ENCODE results near the gene MAPK8IP3. TPM values are rescaled to one million over a fixed set of nuclear protein-coding genes. Genes with fewer than 3 reads are reported as not detected.
"Not testable (repeated sequence)": the region's sequence is repeated elsewhere in the genome, so short reads cannot be mapped to it uniquely, and the experiment has no call there.

Gene MAPK8IP3
- polyA plus RNA-seq, 1 experiment: 22.5 TPM

- TF ChIP-seq CTCF (IDR thresholded peaks at IDR 0.05; ENCODE audit: insufficient read depth, low read depth, low read length): no peak
- CTCF ChIA-PET: interaction anchor here (0.9 kb wide), 1 partner anchor 9 kb away, joined by 3 read pairs; the partner anchor contains the start of gene MAPK8IP3
Measured at GRCh38 chr16:1696863-1697262, 9.1 kb upstream of the MAPK8IP3 start.

GRCh38 chr16:1698680-1699079, 7.3 kb upstream of the MAPK8IP3 start:
- TF ChIP-seq CTCF (IDR thresholded peaks at IDR 0.05; ENCODE audit: insufficient read depth, low read depth, low read length): no peak
- ChIA-PET CTCF (no interaction called here), POLR2A (no interaction called here)
- no peak for DNase-seq (ENCODE audit: low read depth)
- Histone ChIP-seq H3K36me3 (ENCODE audit: control insufficient read depth, insufficient read depth, low read length) (peaks cover 11% of the 10 kb centered on the region), H3K27me3 (ENCODE audit: control insufficient read depth, insufficient read depth, low read length) (no peaks in the 10 kb centered on the region), H3K4me3 (ENCODE audit: low read depth, low read length) (no peak overlapping the region)

More at GRCh38 chr16:1696863-1697262, 9.1 kb upstream of the MAPK8IP3 start:
- POLR2A ChIA-PET: no interaction called here
- H3K4me3 ChIP-seq (ENCODE audit: low read depth, low read length): no peak overlapping the region
- DNase-seq (ENCODE audit: low read depth): no peak
- H3K36me3 ChIP-seq (ENCODE audit: control insufficient read depth, insufficient read depth, low read length): peaks cover 15% of the 10 kb centered on the region
- H3K27me3 ChIP-seq (ENCODE audit: control insufficient read depth, insufficient read depth, low read length): no peaks in the 10 kb centered on the region

GRCh38 chr16:1700246-1700645, 5.7 kb upstream of the MAPK8IP3 start:
- TF ChIP-seq CTCF (IDR thresholded peaks at IDR 0.05; ENCODE audit: insufficient read depth, low read depth, low read length): no peak
- Histone ChIP-seq H3K36me3 (ENCODE audit: control insufficient read depth, insufficient read depth, low read length) (peaks cover 9% of the 10 kb centered on the region), H3K27me3 (ENCODE audit: control insufficient read depth, insufficient read depth, low read length) (no peaks in the 10 kb centered on the region), H3K4me3 (ENCODE audit: low read depth, low read length) (no peak overlapping the region)
- ChIA-PET POLR2A (no interaction called here), CTCF (interaction anchor here (0.9 kb wide), 1 partner anchor 19 kb away, joined by 3 read pairs; no protein-coding TSS in a partner anchor)
- DNase-seq (ENCODE audit: low read depth): no peak

- no peaks in the 10 kb centered on the region for H3K27me3 ChIP-seq (ENCODE audit: control insufficient read depth, insufficient read depth, low read length)
- no peak overlapping the region for H3K4me3 ChIP-seq (ENCODE audit: low read depth, low read length)
- POLR2A ChIA-PET: no interaction called here
- no peak for TF ChIP-seq CTCF (IDR thresholded peaks at IDR 0.05; ENCODE audit: insufficient read depth, low read depth, low read length)
- peaks cover 9% of the 10 kb centered on the region for H3K36me3 ChIP-seq (ENCODE audit: control insufficient read depth, insufficient read depth, low read length)
- CTCF ChIA-PET: interaction anchor here (0.7 kb wide), 1 partner anchor 72 kb away, joined by 4 read pairs; no protein-coding TSS in a partner anchor
- no peak for DNase-seq (ENCODE audit: low read depth)
Measured at GRCh38 chr16:1701216-1701878, 4.6 kb upstream of the MAPK8IP3 start.

GRCh38 chr16:1705324-1705687, 689 bp upstream of the MAPK8IP3 start:
- peak overlapping the region; percentile 98 for H3K4me3 ChIP-seq (ENCODE audit: low read depth, low read length)
- H3K36me3 ChIP-seq (ENCODE audit: control insufficient read depth, insufficient read depth, low read length); H3K27me3 ChIP-seq (ENCODE audit: control insufficient read depth, insufficient read depth, low read length); DNase-seq (ENCODE audit: low read depth): not testable (repeated sequence)
- ChIA-PET CTCF (interaction anchor here (0.6 to 2.8 kb wide), 31 partner anchors 10 to 285 kb away, joined by 3 to 23 read pairs (median 4); partner anchors contain the start of genes EME2, JPT2, MRPS34 and NUBP2), POLR2A (interaction anchor here (0.6 to 0.7 kb wide), 3 partner anchors 17 to 174 kb away, joined by 4 to 9 read pairs (median 6); partner anchors contain the start of gene EME2)
